ENCODE measurements around the gene PROM1. TPM values are rescaled to one million over a fixed set of nuclear protein-coding genes. Genes with fewer than 3 reads are reported as not detected.
A peak's percentile ranks its signal among the peaks of the same experiment; 100 is the strongest.

PROM1 gene
- total and polyA plus RNA-seq, 2 of the 13 experiments (the other 11 are each of a cell fraction or from before 2014, with no cell fraction given): 3.9 to 16.4 TPM

GRCh38 chr4:15956179-15956850 is 127.5 kb downstream of the PROM1 start (continued):
- no peak for TF ChIP-seq ZSCAN29 (CRISPR knock-in tag; conservative IDR thresholded peaks at IDR 0.05)
- no peak for TF ChIP-seq LCORL (IDR thresholded peaks at IDR 0.05)
- 0 out of 2 replicates have a peak, but pooled peaks have one; percentile 37 for TF ChIP-seq LCORL (CRISPR knock-in tag; IDR thresholded peaks at IDR 0.05)
- no peak for TF ChIP-seq ZNF598 (CRISPR knock-in tag; IDR thresholded peaks at IDR 0.05; ENCODE audit: borderline replicate concordance)
- 0 out of 2 replicates have a peak, but pooled peaks have one; percentile 30 for TF ChIP-seq ERF (CRISPR knock-in tag; IDR thresholded peaks at IDR 0.05)
- TF ChIP-seq SAP130 (CRISPR knock-in tag; IDR thresholded peaks at IDR 0.05; ENCODE audit: low read depth): 0 out of 2 replicates have a peak, but pooled peaks have one; percentile 20
- no peak for TF ChIP-seq ZNF512 (CRISPR knock-in tag; IDR thresholded peaks at IDR 0.05)
- peak; percentile 92 for TF ChIP-seq CTCF (CRISPR knock-in tag; IDR thresholded peaks at IDR 0.05)
- TF ChIP-seq ZNF691 (CRISPR knock-in tag; IDR thresholded peaks at IDR 0.05; ENCODE audit: borderline replicate concordance, low read depth): no peak
- no peak for TF ChIP-seq ZNF235 (CRISPR knock-in tag; IDR thresholded peaks at IDR 0.05; ENCODE audit: borderline replicate concordance)
- no peak for TF ChIP-seq SOX6 (IDR thresholded peaks at IDR 0.05)
- TF ChIP-seq SOX6 (CRISPR knock-in tag; IDR thresholded peaks at IDR 0.05): peak; percentile 11; the same call in 1 of the 2 replicates
- TF ChIP-seq DMAP1 (CRISPR knock-in tag; IDR thresholded peaks at IDR 0.05): no peak
- TF ChIP-seq THAP9 (CRISPR knock-in tag; IDR thresholded peaks at IDR 0.05; ENCODE audit: borderline replicate concordance): no peak
- no peak for TF ChIP-seq ZNF883 (CRISPR knock-in tag; IDR thresholded peaks at IDR 0.05; ENCODE audit: not compliant biosample characterization)
- peak; percentile 30; the same call in 1 of the 2 replicates for TF ChIP-seq MIER2 (CRISPR knock-in tag; IDR thresholded peaks at IDR 0.05)
- TF ChIP-seq SMC3 (IDR thresholded peaks at IDR 0.05; ENCODE audit: low read length): peak; percentile 91
- TF ChIP-seq FOXO1 (CRISPR knock-in tag; IDR thresholded peaks at IDR 0.05): 0 out of 2 replicates have a peak, but pooled peaks have one; percentile 15

Data from HepG2 (cell line).